Measurements from ENCODE around the gene ZBTB20.

ZBTB20 gene

DNA sequence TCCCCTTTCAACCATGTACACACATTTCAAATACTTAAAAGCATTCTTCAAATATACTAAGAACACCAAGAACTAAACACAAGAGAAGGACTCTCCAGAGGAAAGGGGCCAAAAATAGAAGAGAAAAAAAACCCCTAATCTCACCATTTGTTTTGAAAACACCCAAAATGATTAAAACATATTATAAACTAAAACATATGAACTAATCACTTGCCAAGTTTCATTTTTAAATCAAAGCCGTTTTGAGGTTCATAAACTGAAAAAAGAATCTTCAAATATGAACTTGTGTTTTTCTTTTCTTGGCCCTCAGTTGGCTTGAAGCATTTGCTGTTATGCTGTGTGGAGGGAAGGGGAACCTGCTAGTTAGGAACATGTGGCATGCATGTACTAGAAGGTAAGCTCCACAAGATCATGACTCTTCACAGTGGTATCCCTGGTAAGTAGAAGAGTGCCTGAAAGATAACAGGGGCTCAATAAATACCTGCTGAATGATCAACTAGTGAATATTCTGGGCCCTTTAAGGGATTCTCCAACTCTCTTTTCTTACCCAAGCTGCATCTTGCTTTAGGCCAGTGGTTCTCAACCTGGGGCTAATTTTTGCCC, 628.8 kb downstream of the ZBTB20 start:
- DNase-seq (ENCODE audit: low read depth) = no peak

DNA sequence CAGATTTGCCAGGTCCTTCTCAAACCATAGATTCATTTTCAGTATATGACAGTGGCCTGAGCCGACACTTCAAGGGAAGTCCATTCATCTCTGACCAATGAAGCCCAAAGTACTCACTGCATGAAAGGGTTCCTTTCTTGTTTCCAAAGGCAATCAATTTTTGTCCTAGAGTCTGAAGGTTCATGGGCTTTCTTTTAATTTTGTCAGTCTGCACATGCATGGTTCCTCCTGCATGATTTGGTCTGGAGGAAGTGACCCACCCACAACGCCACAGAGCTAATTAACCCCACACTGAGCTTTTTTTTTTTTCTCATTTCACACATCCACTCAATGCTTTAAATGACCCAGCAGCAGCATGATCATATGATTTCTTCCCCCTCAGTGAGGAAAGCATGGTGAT, 636.9 kb downstream of the ZBTB20 start:
- DNase-seq (ENCODE audit: low read depth) = no peak

DNA sequence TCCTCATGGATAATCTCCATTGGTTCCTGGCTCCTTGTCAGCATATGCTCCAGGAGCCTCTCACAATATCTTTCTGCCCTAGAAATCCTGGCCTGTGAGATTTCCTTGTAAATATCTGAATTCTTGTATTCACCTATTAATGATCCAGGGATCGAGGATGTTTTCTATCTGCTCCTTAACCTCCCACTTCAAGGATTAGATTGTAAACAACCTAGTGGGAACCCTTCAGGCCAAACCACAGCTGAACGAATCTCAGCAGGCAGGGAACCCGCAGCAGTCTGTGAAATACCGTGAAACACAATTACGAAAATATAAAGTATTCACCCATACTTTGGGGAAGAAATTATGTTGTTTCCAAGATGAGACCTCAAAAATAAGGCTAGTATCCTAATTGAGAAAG, 637.3 kb downstream of the ZBTB20 start:
- DNase-seq (ENCODE audit: low read depth) = no peak

DNA sequence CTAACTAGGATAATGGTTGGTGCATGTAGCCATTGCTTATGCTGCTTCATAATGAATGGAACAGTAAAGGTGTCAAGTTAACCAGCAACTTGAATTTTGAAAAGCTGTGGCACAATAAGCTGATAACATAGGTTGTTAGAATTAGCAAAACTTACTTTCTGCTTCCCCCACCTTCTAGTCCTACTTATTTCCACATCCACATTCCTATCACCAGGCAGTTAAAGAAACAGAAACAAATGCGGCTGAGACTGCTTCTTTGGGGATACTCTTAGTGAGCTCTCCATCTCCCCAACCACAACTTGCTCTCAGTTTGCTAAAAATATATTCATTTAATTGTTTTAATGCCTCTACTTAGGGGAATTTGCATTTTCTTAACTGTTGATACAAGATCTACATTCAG, 638.1 kb downstream of the ZBTB20 start:
- no peak for DNase-seq (ENCODE audit: low read depth)

DNA sequence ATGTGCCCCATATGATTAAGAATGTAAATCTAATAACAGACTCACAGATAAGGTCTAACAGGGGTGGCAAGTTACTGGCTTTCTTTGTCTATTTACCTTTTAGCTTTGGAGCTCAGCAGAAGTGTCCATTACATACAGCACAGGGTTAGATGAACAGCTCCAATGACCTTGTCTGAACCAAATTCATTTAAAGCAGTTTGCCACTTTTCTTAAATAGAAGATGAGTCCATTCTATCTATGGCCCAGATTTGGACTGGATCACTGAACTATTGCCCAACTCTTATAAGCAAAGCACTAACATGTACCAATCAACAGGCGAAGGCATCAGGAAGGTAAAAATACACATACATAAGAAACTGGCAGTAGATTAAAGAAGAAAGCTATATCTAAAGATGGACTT, 638.9 kb downstream of the ZBTB20 start:
- DNase-seq (ENCODE audit: low read depth) = no peak

DNA sequence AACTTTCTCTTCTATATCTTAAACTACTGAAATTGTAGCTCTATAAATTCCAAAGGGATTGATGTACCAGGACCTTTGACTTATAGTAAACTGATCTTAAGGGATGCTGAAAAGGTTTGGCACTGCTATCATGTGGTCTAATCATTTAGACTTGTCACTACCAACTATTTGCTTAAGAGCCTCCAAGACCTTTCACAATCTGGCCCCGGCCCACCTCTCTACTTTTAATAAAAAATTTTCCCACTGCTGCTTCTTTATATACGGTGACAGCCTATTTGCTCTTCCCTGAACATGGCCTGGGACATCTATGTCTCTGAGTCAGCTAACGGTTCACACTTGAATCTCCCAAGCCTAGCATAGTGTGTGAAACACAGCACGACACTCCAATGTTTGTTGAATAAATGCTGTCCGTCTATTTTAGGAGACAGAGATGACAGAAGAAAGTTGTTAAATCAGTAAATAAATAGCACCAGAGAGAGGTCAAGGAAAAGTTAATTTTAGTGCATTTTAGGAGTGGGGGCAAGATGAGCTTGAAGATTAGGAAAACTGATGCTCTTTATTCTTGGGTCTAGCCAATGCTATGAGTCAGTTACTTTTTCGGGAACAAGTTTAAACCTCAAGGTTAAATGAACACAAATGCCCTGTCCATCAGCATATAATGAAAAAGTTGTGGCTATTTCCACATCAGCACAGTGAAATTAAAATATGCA, 640.3 kb downstream of the ZBTB20 start:
- no peak for DNase-seq (ENCODE audit: low read depth)

DNA sequence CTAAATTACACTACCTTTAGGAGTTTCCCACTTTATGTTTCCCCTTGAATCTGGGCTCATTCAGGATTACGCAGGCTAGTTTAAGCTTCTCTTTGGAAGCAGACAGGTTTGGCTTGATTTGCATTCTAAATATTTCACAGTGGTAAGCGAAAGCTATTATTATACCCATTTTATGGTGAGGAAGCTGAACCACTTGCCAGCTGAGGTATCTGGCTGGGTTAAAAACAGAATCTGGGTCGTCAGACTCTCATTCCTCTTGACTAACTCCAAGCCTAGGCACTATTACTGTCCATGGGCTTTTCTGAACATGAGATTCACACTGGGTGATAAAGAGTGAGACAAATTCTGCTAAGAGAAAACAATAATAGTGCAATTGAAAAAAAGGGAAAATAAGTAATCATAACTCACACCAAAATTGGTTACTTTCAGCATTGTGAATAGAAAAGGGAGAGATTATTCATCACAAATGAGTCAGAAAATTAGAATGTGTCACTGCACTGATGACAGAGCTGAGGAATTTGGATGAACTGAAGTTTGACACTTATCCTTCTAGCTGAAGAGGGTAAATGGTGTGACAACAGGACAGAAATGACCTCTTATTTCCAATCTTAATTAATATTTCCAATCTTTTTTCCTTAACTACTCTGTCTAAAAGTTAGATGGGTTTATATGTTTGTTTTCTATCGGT, 642.0 kb downstream of the ZBTB20 start:
- DNase-seq (ENCODE audit: low read depth) = no peak

DNA sequence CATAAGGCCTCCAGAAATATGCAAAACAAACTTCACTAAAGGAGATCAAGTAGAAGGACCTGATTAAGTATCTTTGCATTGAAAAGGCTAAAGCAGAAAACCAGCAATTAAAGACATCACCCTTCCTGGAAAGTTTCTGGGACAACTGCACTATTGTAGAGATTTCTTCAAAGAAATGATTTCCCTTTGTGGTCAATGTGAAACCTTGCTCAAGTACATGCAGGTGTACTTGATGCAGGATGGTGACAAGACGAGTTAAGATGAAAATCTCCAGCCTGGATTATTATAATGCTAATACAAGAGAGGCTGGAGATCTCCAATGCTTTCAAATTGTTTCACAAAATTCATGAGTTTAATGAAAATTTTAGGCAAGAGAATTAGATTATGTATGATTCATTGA, 644.9 kb downstream of the ZBTB20 start:
- no peak for DNase-seq (ENCODE audit: low read depth)

DNA sequence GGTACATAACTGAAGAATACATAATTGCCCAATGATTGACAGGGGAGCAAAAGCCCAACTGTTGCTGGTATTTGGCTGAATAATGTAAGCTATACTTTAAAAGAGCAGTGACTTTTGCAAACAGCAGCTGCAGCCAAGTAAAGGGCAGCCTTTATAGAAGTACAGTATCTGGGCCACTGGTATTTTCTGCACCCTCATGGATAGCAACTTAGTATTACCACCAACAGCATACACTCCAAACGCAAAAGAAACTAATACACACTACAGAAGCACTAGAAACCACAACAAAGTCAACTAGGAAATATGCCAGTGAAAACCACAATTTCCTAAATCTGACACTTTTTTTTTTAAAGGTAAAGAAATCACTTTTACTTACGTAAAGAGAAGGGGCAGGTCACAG, 647.1 kb downstream of the ZBTB20 start:
- DNase-seq (ENCODE audit: low read depth) = no peak

DNA sequence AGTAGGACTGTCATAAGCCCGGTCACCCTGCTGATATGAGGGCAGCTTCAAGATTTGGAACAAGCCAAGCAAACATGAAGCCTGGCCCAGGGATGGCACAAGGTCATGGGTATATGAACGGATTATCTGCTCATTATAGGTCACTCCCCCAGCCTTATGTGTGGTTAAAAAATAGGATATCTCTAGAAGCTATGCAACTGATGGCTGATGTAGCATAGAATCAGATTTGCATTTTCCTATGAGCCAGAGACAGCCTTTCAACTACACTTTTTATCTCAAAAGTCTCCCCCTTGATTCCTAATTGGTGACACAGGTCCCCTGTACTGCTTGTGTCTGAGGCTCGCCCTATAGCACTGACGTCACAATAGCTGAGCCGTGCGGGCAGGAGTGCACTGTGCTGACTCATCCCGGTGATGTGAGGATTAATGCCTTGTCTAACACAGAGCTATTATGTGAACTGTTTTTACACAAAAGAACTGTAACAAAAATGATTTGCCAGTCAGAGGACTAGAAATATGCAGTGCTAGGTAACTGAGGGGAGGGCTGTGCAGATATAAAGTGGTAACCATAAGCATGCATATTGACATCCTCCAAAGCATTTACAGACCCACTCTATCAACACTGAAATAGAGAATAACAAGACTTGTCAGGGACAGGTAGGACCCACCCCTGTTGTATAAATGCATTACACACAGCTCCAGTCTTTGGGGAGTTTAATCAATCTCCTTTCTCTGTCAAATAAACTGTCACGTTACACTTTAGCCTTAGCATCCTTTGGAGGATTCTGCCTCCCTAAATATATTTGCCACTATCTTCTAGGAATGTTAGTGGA, 648.3 kb downstream of the ZBTB20 start:
- no peak for DNase-seq (ENCODE audit: low read depth)

DNA sequence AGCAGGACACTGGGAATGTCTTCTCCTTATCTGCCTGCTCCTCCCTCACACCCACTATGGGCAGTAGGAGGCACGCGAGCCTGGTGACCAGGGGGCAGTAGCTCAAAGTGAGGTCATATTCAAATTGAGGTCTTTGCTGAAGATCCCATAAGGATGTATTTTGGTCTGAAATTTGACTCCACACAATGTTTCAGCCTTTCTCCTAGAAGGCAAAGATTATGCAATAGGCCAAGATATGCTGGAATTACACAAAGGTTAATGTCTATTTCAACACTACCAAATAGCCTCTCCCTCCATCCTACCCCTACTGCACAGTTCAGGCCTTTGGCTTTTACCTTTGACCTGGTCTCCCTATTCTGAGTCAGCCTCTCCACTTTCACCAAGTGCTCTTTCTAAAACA, 650.2 kb downstream of the ZBTB20 start:
- DNase-seq (ENCODE audit: low read depth) = no peak

DNA sequence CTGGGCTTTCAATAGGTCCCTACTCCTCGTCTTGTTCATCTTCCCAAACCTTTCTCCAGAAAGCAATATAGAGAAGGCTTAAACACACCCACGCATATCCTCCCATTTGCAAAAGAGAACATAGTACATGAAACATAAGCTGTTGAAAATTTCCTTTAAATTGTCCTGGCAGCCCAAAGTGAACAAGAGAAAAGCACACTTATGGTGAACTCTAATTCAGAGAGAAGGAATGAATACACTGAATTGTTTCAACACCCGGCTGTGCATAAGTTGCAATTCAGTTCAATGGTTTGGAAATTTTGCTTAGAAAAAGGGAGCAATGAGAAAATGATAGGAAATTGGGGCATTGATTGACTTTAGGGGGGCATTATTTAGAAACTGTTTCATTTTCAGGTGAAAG, 650.6 kb downstream of the ZBTB20 start:
- no peak for DNase-seq (ENCODE audit: low read depth)

DNA sequence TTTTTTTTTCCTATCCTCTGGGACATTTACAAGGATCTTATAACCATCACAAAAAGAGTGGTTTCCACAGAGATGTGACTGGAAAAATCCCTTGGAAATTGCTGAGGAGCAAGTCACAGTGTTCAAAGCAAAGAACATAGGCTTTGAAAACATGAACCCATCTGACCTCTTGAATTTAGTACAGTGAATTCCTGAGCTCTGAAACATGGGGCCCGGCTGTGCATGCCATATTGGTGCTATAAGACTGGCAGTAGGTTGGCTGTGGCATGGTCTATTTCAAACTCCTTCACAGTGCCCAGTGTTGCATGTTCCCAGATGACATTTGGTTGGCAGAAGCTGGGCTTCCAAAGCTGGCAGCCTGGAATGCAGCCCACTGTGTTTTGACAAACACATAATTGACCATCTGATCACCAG, 651.1 kb downstream of the ZBTB20 start:
- DNase-seq (ENCODE audit: low read depth) = no peak

DNA sequence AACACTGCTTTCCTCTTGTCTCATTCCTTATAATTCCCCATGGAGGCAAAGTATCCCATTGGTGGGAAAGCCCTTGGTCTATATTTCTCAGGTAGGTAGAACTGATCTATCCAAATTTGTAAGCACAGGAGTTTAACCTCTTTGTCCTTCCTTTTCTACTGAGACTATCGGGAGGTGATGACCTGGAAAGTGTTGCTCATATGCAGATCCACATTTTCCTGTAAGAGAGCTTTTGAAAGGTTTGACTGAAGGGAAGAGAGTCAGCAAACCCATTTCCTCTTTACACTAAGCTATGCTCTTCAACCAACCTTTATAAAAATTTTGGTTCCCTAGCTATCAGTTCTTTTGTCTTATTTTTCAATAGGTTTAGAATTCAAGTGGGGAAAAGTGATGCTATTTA, 652.6 kb downstream of the ZBTB20 start:
- no peak for DNase-seq (ENCODE audit: low read depth)

DNA sequence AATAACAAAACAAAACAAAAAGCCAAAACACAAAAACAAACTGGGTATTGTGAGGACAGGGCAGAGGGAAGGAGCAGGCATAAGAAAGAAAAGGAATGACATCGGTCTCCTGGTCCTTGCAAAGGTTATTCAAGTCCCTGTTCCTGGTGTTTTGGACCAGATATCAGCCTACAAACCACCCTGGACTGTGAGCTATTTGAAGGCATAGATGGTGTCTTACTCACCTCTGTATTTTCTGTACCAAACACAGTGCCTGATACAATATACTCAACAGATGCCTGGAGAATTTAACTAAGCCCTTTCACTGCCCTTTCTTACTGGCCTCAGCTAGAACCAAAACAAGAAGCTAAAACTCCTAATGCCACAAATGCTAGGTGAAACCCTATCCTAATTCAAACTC, 656.3 kb downstream of the ZBTB20 start:
- no peak for DNase-seq (ENCODE audit: low read depth)

DNA sequence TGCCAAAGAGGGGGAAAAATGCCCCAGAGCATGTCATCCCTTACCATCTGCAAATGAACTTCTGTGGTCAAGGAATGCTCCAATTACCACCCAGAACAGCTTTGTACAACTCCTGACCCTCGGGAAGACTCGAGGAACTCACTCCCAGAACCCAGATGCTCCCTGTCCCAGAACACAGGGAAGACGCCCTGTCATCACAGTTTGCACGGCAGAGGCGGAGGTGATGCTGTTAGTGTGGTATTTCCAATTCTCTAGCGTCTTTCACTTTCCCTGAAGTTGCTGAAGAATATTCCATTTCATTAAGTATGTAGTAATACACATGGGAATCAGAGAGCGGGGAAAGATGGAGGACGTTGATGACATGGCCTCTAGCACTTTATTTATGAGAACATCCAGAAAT, 659.6 kb downstream of the ZBTB20 start:
- no peak for DNase-seq (ENCODE audit: low read depth)

DNA sequence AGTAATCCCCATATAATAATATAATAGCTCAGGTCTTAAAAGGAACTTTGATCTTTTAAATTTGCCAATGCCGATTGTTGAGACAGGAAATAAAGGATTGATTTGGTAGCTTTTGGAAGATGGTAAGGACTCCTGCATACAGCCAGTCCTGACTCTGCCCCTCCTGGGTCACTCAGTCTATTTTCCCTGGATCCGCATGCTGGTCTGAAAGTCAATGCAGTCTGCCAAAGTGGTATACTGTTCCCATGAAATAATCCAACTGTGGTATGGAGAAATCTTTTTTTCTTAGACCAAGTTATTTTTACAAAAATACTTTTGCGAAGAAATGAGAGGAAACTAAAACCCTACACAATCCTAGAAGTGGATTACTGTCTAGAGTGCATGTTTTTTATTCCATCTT, 662.2 kb downstream of the ZBTB20 start:
- DNase-seq (ENCODE audit: low read depth) = no peak

DNA sequence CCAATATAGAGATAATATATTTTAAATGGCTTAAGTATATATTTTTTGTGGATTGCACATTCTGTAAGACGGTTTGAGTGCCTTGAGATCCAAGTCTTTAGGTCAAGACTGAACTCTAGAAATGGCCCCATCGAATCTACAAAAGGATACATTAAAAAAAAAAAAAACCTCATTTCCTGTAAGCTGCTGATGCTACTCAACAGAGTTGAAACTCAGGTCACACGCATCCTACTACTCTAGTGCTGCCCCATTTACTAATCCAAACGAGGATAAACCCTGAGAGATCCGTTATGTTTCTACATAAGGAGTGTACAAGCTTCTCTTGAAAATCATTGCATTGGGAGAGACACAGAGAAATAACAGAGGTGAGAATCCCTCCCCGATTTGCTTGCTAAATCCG, 666.0 kb downstream of the ZBTB20 start:
- DNase-seq (ENCODE audit: low read depth) = no peak

DNA sequence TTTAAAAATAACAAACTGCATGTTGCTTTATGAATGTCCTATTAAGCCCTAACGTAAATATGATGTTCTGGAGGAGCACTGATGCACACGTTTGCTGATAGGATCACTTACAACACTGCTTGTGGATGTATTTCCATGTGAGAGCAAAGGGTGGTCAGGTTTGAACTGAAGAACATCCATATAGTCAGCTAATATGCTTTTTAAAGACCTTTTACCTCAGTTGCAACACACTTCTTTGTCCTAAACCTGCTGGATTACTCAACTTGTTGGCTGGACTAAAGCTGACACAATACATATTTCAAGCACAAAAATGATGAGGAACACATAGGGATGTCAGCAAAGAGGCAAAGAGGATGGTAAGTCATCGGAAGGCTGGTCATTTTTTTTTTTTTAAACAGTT, 666.6 kb downstream of the ZBTB20 start:
- DNase-seq (ENCODE audit: low read depth) = no peak

DNA sequence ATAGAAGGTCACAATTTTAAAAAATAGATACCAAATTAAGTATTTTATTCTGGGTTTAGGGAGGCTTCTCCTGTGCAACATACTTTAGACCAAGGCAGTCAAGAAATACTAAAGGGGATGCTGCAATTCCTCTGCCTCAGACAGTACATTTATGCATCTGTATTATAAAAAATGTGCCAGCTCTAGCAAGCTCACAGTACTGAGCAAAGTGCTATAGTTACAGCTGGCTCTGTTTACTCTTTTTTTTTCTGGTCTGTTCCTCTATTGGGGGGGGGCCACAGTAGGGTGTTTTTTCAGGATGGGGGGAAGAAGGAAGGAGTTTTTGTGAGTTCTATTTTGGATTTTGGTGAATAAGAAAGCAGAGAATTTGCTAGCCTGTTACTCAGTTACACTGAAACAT, 668.3 kb downstream of the ZBTB20 start:
- DNase-seq (ENCODE audit: low read depth) = no peak

DNA sequence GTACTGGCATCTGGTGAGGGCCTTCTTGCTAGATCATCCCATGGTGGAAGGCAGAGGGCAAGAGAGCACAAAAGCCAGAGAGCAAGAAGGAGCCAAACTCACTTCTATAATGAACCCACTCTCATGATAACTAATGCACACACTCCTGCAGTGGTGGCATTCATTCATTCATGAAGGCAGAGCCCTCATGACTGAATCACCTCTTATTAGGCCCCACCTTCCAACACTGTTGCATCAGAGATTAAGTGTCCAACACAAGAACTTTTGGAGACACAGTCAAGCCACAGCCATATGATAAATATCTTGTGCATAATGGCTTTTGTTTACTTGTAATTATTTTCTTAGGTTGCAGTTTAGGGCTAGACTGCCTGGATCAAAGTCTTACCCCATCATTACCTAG, 670.6 kb downstream of the ZBTB20 start:
- DNase-seq (ENCODE audit: low read depth) = no peak

DNA sequence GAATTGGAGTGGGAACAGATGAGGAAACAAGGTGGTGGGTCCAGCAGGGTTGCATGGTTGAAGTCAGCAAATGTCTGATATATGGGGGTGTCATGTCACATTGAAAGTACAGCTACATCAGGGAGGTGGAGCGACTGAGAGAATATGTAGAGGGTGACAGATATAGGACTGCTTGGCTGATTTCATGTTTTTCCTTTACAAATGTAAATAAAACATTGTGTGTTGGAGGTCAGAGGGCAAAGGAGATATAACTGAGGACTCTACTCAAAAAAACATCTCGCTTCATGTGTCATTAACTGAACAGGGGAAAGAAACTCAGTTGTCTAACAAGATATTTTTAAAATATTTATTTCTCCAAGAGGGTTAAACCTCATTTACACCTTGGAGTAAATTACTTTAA, 675.6 kb downstream of the ZBTB20 start:
- DNase-seq (ENCODE audit: low read depth) = no peak

DNA sequence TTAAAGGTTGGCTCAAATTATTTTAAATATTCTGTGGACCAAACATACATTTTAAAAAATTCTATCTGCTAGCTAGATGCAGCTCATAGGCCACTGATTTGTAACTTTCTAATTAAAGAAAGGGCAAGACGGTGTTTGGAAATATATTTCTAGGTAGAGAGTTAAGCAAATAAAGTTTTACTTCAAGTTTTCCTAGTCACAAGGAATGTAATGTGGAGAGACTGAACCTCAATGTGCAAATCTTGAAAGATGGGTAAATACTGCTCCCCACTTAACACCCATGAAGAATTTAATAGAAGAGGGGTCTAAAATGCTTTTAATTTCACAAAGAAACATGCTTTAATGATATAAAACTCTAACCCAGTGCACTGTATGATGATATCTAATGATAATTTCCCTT, 678.0 kb downstream of the ZBTB20 start:
- DNase-seq (ENCODE audit: low read depth) = no peak

All from T-helper 22 cell (primary cell).